Measurements from ENCODE around the gene KLF5.
A peak's percentile ranks its signal among the peaks of the same experiment; 100 is the strongest.
"Not testable (repeated sequence)": the region's sequence is repeated elsewhere in the genome, so short reads cannot be mapped to it uniquely, and the experiment has no call there.

KLF5 gene

DNA sequence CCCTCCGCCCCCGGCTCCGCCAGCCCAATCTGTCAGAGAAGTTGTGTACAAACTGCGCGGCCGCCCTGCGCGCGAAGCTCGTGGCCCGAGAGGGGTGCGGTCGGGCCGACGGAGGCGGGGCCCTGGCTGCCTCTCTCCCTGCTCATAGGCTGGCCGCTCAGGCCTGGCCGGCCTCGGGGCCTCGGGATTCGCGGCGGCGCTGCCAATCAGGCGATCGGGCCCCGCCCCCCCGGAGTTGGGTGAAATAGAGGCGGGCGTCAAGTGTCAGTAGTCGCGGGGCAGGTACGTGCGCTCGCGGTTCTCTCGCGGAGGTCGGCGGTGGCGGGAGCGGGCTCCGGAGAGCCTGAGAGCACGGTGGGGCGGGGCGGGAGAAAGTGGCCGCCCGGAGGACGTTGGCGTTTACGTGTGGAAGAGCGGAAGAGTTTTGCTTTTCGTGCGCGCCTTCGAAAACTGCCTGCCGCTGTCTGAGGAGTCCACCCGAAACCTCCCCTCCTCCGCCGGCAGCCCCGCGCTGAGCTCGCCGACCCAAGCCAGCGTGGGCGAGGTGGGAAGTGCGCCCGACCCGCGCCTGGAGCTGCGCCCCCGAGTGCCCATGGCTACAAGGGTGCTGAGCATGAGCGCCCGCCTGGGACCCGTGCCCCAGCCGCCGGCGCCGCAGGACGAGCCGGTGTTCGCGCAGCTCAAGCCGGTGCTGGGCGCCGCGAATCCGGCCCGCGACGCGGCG, at the start of gene KLF5:
Gene KLF5 (plus strand): TSS at position 270 of the 724 bp plus-strand sequence. CDS start 323 bp downstream, at position 593.
- peak; percentile 72 to 88 for DNase-seq

- DNase-seq, result no peak
Measured at GRCh38 chr13:73011751-73012150, 47.1 kb upstream of the KLF5 start.

DNA sequence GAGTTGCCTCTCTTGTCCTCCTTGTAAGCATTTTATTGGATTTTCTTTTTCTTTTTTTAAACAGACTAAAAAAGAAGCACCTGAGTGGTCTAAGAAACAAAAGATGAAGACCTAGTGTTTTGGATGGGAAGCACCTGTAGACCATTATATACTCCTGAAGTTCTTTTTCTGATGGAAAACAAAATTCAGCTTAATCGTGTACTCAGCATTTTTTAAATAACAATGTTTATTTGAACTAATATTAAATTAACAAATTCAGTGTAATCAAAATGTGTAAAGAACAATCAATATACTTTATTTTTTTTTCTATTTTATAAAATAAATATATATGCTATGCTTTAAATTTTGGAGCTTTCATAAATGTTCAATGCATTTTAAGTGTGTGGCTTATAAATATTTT, 43.0 kb upstream of the KLF5 start:
- no peak for DNase-seq

GRCh38 chr13:73018336-73018735, 40.5 kb upstream of the KLF5 start:
- peak in 1 of 2 experiments; percentile 19 for DNase-seq

DNA sequence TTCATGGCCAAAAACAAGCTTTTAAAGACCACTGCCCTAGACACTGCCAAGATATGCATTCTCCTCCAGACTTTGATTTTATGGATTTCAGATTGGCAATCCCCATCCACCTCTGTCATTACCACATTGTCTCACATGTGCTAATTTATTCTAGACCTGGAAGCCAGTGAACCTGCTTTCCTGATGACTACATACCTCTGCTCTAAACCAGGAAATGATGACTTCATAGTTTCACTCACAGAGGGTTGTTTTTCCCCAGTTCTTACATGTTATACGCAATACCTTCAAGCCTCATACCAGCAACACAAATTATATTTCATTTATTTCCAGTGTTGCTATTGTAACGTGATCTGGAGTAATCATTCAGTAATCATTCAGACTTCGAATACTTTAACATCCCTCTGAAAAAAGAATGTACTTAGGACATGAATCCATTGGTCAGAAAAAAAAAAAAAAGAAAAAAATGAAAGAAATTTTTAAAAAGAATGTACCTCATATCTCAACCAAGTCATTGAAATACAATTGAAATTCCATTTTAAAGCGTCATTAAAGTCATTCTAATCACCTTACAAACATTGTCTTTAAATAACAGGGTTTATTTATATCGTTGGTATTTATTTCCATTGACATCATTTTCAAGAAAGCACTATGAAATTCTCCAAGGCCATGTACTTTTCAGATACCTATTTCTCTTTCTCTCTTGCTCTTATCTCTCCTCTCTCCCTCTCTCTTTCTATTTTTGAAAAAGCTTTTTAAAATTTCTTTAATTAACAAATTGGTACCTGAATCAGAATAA, 33.4 kb upstream of the KLF5 start:
- no peak for DNase-seq

- no peak for DNase-seq
Measured at GRCh38 chr13:73034901-73035300, 23.9 kb upstream of the KLF5 start.

DNA sequence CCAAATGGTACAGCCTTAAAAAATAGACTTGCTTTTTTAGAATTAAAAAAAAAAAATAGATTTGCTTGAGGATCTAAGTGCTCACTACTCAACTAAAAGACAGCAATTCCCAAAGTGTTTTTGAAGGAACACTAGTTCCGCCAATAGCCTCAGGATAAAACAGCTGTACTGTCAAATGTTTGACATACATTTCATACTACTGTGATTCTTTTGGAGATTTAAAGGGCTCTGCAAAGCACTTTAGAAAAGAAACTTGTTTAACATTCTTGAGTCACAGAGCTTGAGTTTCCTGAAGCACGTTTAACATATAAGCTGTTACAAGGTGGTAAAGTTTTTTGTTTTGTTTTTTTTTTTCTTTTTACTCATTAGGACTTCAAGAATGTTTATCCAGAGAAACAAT, 23.1 kb upstream of the KLF5 start:
- DNase-seq, result no peak

DNA sequence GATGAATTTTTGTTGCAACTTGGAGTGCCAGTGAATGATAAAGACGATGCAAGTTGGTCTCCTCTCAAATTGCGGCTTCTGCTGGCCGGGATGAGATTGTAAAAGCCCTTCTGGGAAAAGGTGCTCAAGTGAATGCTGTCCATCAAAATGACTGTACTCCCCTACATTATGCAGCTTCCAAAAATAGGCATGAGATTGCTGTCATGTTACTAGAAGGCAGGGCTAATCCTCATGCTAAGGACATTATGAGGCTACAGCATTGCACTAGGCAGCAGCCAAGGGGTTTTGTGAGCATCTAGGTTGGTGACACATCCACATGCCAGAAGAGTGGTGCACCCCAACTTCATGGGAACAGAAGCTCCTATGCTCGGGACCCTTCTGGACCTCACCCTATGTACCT, 22.2 kb upstream of the KLF5 start:
- no peak for DNase-seq

- no peak for DNase-seq
Measured at GRCh38 chr13:73038064-73038463, 20.7 kb upstream of the KLF5 start.

DNA sequence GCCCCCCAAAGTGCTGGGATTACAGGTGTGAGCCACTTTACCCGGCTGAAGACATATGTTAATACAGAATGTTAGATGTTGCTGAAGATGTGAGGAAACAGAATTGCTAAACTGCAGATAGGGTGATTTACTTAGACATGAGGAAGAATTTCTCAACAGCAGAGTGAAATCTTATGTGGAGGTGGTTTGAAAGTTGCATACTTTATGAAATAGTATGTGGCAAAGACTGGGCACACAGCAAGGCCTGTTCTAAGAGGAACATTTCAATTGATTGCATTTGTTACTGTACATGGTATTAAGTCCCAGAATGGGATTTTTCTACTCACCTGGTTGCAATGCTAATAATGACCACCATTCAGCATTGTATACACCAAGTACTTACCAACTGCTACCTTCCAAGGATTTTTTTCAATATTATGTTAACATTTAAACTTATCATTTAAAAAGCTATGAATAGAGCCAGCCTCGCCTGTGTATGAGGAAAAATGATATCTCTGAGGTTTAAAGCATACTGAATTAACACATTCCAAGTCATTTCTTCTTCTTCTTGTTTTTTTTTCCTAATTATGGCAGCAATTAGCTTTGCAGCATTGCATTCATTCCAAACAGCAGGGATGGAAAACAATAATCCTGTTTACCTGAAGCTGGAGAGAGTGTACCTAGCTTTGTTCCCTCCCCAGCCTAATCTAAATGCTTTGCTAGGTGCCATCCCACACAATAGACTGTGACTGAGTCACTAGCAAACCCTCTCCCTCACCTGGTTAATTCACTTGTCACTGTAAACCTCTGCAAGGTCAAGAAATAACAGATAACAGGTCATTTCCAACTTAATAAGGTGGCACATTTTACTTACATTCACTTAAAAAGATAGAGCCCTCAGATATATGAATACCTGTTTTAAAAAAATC, 19.4 kb upstream of the KLF5 start:
- DNase-seq, result no peak

DNA sequence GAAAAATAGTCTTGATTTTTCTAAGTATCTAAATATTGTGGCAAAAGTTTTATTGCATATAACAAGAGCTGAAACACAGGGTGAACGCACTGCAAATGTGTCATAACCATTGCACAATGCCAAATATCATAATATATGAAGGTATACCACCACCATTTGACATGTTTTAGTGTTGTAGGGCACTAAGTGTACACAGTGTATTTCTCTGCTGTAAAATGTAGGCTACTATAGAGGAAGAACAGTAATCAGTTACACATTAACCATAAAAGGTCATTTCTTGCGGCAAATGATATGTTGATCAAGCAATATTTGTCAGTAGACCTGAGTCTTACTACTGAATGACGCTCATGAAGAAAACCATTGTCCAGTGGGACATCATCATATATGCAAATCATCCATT, 18.3 kb upstream of the KLF5 start:
- DNase-seq, result no peak

DNA sequence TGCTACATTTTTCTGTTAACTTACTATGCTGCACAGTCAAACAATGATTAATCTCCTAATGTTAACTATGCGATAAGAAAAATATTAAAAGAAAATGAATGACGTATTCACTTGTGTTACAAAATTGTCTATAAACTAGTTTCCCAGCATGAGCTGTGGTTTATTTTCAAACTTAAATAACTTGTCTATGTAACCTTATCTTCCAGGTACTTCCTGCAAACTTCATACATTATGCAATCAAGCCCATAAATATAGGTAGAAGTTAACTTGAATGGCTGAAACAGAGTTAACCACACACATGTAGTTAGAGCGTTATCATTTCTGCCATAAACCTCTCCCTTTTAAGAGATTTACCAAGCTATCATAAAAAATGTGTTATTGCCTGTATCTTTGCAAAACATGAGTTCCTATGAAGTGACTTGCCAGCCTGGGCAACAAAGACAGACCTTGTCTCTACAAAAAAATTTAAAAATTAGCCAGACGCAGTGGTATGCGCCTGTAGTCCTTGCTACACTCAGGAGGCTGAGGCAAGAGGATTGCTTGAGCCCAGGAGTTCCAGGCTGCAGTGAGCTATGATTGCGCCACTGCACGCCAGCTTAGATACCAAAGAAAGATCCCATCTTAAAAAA, 17.7 kb upstream of the KLF5 start:
- no peak for DNase-seq

GRCh38 chr13:73045031-73045430, 13.8 kb upstream of the KLF5 start:
- no peak for DNase-seq

DNA sequence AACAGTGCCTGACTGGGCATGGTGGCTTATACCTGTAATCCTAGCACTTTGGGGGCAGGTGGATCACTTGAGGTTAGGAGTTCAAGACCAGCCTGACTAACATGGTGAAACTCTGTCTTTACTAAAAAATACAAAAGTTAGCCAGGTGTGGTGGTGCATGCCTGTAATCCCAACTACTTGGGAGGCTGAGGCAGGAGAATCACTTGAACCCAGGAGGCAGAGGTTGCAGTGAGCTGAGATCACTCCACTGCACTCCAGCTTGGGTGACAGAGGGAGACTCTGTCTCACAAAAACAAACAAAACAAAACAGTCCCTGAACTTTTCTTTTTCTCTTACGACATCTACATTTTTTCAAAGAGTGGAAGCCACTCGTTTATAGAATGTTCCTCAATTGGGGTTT, 10.2 kb upstream of the KLF5 start:
- DNase-seq, result not testable (repeated sequence)

GRCh38 chr13:73054712-73055111, 4.1 kb upstream of the KLF5 start:
- no peak for DNase-seq

DNA sequence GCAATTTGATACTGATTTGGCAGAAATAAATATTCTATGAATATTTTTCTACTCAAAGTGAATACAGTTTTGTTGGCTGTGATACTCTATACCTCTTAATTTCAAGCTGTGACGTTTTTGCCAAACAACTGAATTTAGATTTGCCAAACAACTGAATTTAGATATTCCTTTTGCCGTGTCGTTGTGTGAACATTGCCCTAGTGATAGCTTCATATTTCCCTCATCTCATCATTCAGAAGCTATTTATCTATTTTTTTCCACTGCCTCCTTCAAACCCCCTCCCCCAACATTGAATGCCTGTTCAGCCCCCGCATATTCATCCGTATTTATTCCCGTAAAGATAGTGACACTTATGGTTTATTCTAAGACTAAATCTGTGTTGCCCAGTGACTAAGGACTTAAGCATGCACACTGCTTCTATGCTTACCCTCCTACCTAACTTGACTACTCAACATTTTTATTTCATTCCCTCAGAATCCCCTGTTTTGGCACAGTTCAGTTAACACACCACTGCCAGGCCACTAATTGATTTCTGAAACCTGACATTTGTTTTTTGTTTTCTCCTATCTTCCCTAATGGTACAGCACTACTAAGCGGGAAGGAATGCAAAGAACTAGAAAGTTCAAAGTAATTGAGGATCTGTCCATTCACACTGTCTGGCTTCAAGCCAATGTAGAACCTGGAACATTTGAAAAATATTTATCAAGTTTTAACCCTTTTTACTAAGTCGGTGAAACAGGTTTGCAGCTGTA, 2.8 kb upstream of the KLF5 start:
- no peak for DNase-seq

GRCh38 chr13:73056565-73056962, 2.2 kb upstream of the KLF5 start:
- DNase-seq, result no peak

- no peak for DNase-seq
Measured at GRCh38 chr13:73057284-73058063, 1.3 kb upstream of the KLF5 start.

- DNase-seq, result no peak
Measured at GRCh38 chr13:73058064-73058313, 816 bp upstream of the KLF5 start.

DNA sequence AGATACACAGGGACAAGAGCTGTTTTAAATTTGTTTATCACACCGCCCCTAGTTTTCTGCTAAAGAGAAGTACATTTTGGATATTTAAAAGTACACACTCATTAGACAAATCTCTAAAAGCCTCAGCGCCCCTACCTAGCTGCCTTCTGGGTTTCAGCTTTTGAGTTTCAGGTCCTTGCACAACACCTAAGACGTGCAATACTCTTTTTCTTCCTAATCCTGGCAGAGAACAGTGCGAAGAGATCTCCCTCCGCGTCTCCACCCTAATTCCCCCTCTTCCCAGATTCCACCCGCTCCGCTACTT, 421 bp upstream of the KLF5 start:
- no peak for DNase-seq

GRCh38 chr13:73059460-73060250, 850 bp downstream of the KLF5 start:
- DNase-seq, result no peak

All from SW 1271 (cell line).